ENCODE results near the gene GNA15. TPM values are rescaled to one million over a fixed set of nuclear protein-coding genes. Genes with fewer than 3 reads are reported as not detected.
"Not testable (repeated sequence)": the region's sequence is repeated elsewhere in the genome, so short reads cannot be mapped to it uniquely, and the experiment has no call there.

GNA15 gene
- polyA plus RNA-seq, 1 donor from 2014 or later: not detected

DNA sequence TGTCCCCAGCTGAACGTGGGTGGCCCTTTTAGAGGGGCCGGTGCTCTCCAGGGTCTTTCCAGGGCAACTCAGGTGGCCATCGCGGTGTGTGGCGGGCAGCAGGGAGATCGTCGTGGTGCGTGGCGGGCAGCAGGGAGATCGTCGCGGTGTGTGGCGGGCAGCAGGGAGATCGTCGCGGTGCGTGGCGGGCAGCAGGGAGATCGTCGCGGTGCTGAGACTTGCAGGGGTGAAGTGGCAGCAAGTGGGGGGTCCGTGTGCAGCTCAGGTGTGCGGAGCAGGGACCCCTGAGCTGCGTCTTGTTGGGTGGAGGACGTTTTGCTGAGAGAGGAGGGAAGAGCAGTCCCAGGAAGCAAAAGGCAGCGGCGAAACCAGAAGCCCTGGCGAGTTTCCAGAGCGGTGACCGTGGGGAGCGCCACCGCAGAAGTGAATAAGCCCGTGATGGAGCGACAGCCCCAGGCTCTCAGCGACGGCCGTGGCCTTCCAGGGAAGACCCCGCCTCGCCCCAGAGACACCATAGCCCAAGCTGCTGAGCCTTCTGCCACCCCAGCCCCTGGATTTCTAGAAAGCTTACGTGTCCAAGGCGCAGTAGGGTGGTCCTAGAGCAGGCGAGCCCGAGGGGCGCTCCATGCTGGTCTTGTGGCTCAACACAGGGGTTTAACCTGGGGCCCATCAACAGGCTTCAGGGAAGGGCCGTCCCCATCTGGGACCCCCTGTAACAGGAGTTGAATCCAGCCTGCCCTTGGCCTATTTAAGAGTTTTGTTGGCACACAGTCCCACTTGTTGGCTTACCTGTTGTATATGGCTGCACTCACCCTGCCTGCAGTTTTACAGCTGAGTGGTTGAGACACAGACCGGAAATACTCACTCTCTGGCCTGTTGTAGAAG lies 55.3 kb downstream of the GNA15 start:
- Mint-ChIP-seq H3K27me3 (no peaks in the 10 kb centered on the region), H3K4me3 (peak overlapping the region in 1 of 4 donors; percentile 68), H3K36me3 (peaks cover 4% of the 10 kb centered on the region), H3K27ac (peak overlapping the region in 2 of 3 donors; percentile 27 to 39), H3K4me1 (peaks cover 0 to 17% (median 9%) of the 10 kb centered on the region in 3 donors), H3K9me3 (no peaks in the 10 kb centered on the region)

DNA sequence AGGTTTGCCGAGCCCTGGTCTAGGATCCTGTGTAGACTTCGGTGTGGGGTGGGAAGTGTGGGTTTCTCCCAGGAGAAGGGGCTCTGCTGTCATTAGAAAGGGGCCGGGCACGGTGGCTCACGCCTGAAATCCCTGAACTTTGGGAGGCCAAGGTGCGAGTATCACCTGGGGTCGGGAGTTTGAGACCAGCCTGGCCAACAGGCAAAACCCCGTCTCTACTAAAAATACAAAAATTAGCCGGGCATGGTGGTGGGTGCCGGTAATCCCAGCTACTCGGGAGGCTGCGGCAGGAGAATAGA lies 55.9 kb downstream of the GNA15 start:
- H3K4me1 Mint-ChIP-seq: peaks cover 0 to 15% (median 7%) of the 10 kb centered on the region in 3 donors
- not testable (repeated sequence) for H3K4me3 Mint-ChIP-seq, H3K36me3 Mint-ChIP-seq, H3K27me3 Mint-ChIP-seq, H3K9me3 Mint-ChIP-seq
- H3K27ac Mint-ChIP-seq: peak overlapping the region in 1 of 3 donors; percentile 39

DNA sequence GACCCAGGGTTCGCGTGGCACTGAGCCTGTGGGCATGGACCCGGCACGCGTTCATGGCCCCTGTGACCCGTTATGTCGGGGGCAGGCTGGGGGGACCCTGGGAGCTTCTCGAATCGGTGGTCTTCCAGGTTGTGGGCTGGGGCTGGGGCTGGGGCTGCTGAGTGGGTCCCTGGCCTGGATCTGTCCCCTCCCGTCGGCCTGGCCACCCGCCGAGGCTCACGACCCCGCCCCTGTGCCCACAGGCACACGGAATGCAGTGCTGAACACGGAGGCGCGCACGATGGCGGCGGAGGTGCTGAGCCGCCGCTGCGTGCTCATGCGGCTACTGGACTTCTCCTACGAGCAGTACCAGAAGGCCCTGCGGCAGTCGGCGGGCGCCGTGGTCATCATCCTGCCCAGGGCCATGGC lies 56.4 kb downstream of the GNA15 start:
- Mint-ChIP-seq H3K4me3 (no peak overlapping the region), H3K27me3 (no peaks in the 10 kb centered on the region), H3K36me3 (peaks cover 4% of the 10 kb centered on the region), H3K9me3 (no peaks in the 10 kb centered on the region), H3K27ac (no peak overlapping the region), H3K4me1 (peaks cover 0 to 10% (median 4%) of the 10 kb centered on the region in 3 donors)

DNA sequence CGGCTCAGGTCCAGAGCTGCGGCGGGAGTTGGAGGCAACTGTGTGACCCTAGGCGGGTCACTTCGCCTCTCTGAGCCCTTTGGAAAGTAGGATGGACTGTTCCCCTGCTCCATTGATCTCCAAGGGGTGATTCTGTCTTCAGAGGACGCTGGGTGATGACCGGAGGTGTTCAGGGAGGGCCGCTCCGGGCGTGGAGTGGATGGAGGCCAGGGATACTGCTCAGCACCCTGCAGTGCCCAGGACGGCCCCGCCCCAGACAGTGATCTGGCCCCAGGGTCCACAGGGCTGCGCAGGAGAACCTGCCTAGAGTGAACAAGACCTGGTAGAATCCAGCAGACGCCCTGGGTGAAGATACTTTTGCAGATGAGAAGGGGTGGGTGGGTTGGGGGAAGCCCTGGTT lies 56.9 kb downstream of the GNA15 start:
- H3K36me3 Mint-ChIP-seq: peaks cover 4% of the 10 kb centered on the region
- H3K27ac Mint-ChIP-seq: no peak overlapping the region
- H3K9me3 Mint-ChIP-seq: no peaks in the 10 kb centered on the region
- H3K4me3 Mint-ChIP-seq: no peak overlapping the region
- peaks cover 0 to 7% (median 4%) of the 10 kb centered on the region in 3 donors for H3K4me1 Mint-ChIP-seq
- H3K27me3 Mint-ChIP-seq: no peaks in the 10 kb centered on the region

DNA sequence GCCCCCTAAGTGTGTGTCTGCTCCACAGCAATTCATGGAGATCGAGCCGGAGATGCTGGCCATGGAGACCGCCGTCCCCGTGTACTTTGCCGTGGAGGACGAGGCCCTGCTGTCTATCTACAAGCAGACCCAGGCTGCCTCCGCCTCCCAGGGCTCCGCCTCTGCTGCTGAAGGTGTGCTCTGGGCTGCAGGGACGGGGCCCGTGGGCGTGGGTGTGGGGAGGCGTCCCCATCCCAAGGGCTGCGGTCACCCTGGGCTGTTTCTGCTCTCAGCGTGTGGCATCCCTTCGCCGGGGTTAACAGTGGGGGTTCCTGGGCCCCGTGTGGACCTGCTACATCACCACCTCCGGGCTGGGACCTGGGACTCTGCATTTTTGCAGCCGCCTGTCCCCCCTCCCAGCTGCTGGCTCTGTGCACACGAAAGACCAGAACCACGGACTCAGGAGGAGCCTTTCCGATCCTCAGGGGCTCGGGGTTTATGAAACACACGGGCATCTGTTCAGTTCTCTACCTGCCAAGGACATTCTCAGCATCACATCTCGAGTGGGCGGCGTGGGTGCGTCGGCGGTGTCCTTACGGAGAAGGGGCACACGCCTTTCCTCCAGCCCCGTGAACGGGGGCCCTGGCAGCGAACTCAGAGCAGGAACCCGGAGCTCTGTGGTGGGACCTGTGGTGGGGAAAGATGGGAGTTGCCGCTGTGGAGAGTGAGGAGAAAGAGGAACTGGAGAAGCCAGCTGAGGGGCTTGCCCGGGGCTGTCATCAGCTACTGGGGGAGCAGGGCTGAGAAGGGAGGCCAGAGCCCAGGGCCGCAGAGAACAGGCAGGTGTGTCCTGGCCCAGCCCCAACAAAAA lies 57.6 kb downstream of the GNA15 start:
- peaks cover 4% of the 10 kb centered on the region for H3K36me3 Mint-ChIP-seq
- peak overlapping the region in 1 of 3 donors; percentile 21 for H3K27ac Mint-ChIP-seq
- peaks cover 0 to 5% (median 4%) of the 10 kb centered on the region in 3 donors for H3K4me1 Mint-ChIP-seq
- H3K9me3 Mint-ChIP-seq: no peaks in the 10 kb centered on the region
- H3K4me3 Mint-ChIP-seq: peak overlapping the region in 1 of 4 donors; percentile 30
- H3K27me3 Mint-ChIP-seq: no peaks in the 10 kb centered on the region

DNA sequence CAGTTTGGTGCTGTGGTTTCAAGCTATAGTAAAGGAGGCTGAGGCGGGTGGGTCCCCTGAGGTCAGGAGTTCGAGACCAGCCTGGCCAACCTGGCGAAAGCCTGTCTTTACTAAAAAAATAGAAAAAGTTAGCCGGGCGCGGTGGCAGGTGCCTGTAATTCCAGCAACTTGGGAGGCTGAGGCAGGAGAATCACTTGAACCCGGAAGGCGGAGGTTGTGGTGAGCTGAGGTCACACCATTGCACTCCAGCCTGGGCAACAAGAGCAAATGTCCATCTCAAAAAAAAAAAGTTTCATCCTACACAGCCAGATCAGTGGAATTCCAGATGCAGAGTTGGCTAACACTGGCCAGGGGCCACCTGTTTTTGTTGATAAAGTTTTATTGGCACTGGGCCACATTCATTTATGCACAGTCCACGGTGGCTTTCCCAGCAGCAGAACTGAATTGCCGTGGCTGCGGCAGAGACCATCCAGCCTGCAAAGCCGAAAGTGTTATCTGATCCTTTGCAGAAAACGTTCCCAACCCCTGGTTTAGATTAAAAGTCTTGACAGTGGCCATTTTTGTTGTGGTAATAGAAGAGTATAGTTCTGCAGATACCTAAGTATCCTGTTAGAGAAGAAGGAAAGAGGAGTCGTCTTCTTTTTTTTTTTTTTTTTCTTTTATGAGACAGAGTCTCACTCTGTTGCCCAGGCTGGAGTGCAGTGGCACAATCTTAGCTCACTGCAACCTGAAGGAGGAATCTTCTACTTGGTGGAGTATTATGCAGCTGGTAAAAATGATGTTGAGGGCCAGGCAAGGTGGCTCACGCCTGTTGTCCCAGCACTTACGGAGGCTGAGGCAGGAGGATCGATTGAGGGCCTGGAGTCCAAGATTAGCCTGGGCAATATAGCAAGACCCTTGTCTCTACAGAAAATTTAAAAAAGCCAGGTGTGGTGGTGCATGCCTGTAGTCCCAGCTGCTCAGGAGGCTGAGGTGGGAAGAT lies 58.6 kb downstream of the GNA15 start:
- H3K36me3 Mint-ChIP-seq: peaks cover 4% of the 10 kb centered on the region
- H3K27me3 Mint-ChIP-seq: no peaks in the 10 kb centered on the region
- H3K9me3 Mint-ChIP-seq: no peaks in the 10 kb centered on the region
- H3K4me3 Mint-ChIP-seq: peak overlapping the region in 1 of 4 donors; percentile 30
- H3K4me1 Mint-ChIP-seq: peaks cover 0 to 4% (median 3%) of the 10 kb centered on the region in 3 donors
- peak overlapping the region in 1 of 3 donors; percentile 21 for H3K27ac Mint-ChIP-seq

DNA sequence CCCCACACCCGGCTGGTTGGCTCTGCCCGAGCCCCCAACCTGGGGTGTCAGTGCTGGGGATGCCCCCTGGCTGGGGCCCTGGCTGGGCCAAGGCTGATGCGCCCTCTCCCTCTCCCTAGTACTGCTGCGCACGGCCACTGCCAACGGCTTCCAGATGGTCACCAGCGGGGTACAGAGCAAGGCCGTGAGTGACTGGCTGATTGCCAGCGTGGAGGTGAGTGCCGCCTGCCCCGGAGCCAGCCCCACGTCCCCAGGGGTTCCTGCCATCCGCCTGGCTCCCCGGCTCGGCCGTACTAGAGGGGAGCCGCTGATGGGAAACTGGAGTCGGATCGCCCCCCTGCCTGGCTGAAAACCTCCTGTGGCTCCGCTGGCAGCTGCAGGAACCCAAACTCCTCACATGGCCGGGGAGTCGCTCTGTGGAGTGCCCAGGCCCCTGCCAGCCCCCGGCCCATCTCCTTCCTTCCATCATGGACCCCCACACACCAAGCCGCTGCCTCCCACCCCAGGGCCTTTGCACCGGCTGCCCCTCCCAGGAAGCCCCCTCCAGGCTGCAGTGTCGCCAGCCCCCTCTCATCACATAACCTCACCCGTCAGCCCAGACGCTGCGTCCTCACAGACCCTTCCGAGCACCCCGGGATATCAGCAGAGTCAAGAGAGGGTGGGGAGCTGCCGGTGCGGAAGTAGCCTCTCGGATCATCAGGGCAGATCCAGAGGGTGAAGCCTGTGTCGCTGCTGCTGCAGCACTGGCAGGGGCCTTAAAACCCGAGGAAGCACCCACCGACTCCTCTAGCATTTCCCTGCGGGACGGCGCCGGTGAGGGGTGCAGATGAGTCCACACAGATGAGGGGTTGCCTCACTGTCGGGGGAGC lies 60.5 kb downstream of the GNA15 start:
- H3K36me3 Mint-ChIP-seq: peaks cover 4% of the 10 kb centered on the region
- H3K4me3 Mint-ChIP-seq: no peak overlapping the region
- no peaks in the 10 kb centered on the region for H3K9me3 Mint-ChIP-seq
- no peak overlapping the region for H3K27ac Mint-ChIP-seq
- no peaks in the 10 kb centered on the region for H3K27me3 Mint-ChIP-seq
- H3K4me1 Mint-ChIP-seq: no peaks in the 10 kb centered on the region

DNA sequence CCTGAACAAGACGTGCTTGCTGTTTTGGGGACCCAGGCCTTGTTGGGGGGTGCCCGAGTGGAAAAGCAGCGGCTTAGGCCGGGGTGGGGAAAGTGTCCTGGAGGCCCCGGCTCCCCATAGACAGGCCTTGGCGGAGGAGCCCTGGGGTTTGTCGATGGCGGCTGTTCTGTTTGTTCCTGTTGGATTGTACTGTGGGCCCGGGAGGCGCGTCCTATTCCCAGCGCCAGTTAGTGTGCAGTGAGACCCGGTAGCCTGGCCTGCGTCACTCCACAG lies 61.0 kb downstream of the GNA15 start:
- no peaks in the 10 kb centered on the region for H3K27me3 Mint-ChIP-seq
- no peaks in the 10 kb centered on the region for H3K9me3 Mint-ChIP-seq
- H3K4me1 Mint-ChIP-seq: no peaks in the 10 kb centered on the region

DNA sequence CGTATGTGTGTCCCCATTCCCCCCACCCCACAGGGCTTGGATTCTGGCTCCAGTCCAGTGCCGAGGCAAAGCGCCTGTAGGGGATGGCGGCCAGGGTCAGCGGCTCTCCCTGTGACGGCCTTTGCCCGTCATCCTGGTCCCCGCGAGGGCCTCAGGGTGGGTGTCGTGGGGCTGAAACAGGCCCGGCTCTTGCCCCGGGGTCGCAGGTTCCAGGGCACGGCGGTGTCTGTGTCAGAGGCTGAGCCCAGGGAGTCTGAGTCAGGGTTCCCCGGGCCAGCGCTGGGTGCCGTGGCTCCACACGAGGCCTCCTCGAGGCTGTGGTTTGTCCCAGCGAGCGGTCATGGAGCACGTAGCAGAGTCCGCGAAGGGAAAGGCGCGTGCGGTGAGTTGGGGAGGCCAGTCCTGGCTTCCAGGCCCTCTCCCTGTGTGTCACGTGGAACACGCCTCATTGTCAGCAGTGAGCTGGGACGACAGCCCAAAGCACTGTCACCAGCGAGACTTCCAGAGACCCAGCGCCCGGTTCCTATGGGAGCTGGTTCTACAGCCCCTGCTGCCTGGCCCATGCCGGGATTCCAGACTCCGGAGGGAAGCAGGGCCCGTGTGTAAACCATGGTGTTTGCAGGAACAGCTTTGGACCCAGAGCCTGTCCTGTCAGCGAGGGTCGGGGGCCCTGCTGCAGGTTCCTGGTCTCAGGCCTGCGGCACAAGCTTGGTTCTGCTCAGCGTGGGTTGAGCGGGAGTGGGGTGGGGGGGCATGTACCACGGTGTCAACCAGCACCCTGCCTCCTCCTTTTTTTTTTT lies 63.3 kb downstream of the GNA15 start:
- no peaks in the 10 kb centered on the region for H3K9me3 Mint-ChIP-seq
- H3K27ac Mint-ChIP-seq: no peak overlapping the region
- H3K4me3 Mint-ChIP-seq: no peak overlapping the region
- H3K27me3 Mint-ChIP-seq: no peaks in the 10 kb centered on the region
- peaks cover 4% of the 10 kb centered on the region for H3K36me3 Mint-ChIP-seq
- no peaks in the 10 kb centered on the region for H3K4me1 Mint-ChIP-seq

More for the DNA sequence above, 61.0 kb downstream of the GNA15 start:
- H3K27ac Mint-ChIP-seq: no peak overlapping the region
- H3K4me3 Mint-ChIP-seq: peak overlapping the region in 1 of 4 donors; percentile 29
- peaks cover 4% of the 10 kb centered on the region for H3K36me3 Mint-ChIP-seq

DNA sequence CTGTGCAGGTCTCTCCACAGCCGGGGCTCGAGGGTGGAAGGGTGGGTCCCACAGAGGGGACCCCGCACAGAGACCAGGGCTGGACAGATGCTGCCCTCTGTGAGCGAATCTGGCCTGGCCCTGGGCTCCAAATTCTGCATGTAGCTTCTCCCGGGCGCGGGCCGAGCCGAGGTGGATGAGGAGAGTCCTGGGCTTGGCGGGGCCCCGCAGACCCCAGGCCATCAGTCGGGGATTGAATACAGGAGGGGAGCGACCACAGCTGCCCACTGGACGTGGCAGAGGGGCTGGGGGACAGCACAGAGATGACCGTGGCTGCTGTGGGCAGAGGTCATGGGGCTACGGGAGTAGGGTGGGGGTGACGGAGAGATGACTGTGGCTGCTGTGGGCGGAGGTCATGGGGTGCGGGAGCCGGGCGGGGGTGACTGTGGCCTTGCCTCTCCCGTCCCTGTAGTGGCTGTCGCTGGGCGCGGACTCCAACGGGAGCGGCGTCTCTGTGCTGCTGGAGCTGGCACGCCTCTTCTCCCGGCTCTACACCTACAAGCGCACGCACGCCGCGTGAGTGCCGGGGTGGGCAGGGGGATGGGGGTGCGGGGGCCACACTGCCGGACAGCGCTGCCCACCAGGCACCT lies 65.4 kb downstream of the GNA15 start:
- no peaks in the 10 kb centered on the region for H3K27me3 Mint-ChIP-seq
- no peaks in the 10 kb centered on the region for H3K36me3 Mint-ChIP-seq
- H3K4me3 Mint-ChIP-seq: no peak overlapping the region
- no peaks in the 10 kb centered on the region for H3K9me3 Mint-ChIP-seq
- no peak overlapping the region for H3K27ac Mint-ChIP-seq
- H3K4me1 Mint-ChIP-seq: no peaks in the 10 kb centered on the region

DNA sequence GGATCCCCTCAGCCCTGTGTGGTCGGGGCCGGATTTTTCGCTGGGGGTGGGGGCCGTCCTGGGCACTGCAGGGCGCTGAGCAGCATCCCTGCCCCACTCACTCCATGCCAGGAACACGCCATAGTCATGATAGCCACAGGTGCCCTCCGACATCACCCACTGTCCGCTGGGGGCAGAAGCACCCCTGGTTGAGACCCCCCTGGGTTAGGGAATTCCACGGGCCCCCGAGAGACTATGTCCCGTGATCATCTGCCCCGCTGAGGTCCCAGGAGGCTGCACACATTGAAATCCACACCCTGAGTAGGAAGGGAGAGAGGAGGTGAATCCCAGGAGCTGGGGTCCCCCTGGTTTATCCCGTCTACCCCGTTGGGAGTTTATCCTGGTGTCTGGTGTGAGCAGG lies 66.1 kb downstream of the GNA15 start:
- Mint-ChIP-seq H3K4me1 (no peaks in the 10 kb centered on the region), H3K4me3 (no peak overlapping the region), H3K9me3 (no peaks in the 10 kb centered on the region)

DNA sequence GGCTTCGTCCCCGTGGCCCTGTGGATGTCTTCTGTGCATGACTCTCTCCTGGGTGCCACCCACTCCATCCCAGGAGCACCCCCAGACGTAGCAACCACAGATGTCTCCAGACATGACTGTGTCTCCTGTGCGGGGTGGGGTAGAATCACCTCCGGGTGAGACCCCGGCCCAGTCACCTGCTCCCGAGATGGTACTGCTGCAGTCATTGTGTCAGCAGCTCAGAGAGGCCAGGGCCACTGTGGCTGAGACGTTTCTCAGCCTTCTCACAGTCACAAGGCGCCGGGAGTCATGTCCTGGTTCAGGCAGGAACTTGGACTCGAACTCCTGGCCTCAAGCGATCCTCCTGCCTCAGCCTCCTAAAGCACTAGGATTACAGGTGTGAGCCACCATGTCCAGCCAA lies 66.5 kb downstream of the GNA15 start:
- Mint-ChIP-seq H3K27me3 (no peaks in the 10 kb centered on the region), H3K36me3 (no peaks in the 10 kb centered on the region), H3K9me3 (no peaks in the 10 kb centered on the region), H3K27ac (no peak overlapping the region), H3K4me1 (no peaks in the 10 kb centered on the region), H3K4me3 (no peak overlapping the region)

More for the DNA sequence above, 66.1 kb downstream of the GNA15 start:
- Mint-ChIP-seq H3K36me3 (no peaks in the 10 kb centered on the region), H3K27ac (no peak overlapping the region), H3K27me3 (no peaks in the 10 kb centered on the region)

DNA sequence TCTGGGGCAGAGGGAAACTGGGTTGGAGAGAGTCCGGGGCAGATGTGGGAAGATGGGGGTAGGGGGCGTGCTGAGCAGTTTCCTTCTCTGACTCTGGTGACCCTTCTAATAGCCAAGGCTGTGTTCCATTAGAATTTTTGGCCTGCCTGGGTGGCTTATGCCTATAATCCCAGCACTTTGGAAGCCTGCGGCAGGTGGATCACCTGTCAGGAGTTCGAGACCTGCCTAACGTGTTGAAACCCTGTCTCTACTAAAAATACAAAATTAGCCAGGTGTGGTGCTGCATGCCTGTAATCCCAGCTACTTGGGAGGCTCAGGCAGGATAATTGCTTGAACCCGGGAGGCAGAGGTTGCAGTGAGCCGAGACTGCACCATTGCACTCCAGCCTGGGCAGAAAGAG lies 67.1 kb downstream of the GNA15 start:
- H3K9me3 Mint-ChIP-seq, H3K27me3 Mint-ChIP-seq, H3K4me3 Mint-ChIP-seq, H3K4me1 Mint-ChIP-seq, H3K27ac Mint-ChIP-seq, H3K36me3 Mint-ChIP-seq: not testable (repeated sequence)
